A549 (cell line): ENCODE measurements around the gene OSER1.

Experiments used
- CEBPB ChIP-seq, 2 experiments: fragments of >200 bp in 1 of 2; sonication (Bioruptor Twin) in 1 of 2; formaldehyde crosslinking in 1 of 2; IDR thresholded peaks; 2 replicates each; pipeline ENCODE4 v1.6.1; 2012 to 2016
- HDAC2 ChIP-seq: fragments of 200-600 bp; sonication (generic); IDR thresholded peaks from 2 replicates; pipeline ENCODE4 v1.6.1; 2016
- JUN ChIP-seq, 2 experiments: fragments of >200 bp; sonication (Bioruptor Twin); formaldehyde crosslinking; IDR thresholded peaks; 2 replicates in 1 of 2; 3 replicates in 1 of 2; pipeline ENCODE4 v1.6.1; 2016 to 2017
- MAFK ChIP-seq: fragments of 450-650 bp; IDR thresholded peaks from 2 replicates; pipeline ENCODE4 v1.6.1; 2014; ENCODE audit not compliant: partially characterized antibody
- PHF8 ChIP-seq: fragments of 200-600 bp; sonication (generic); IDR thresholded peaks from 2 replicates; pipeline ENCODE4 v1.6.1; 2016; ENCODE audit warnings: low read depth, mild to moderate bottlenecking, antibody characterized with exemption, moderate library complexity, borderline replicate concordance
- POLR2A ChIP-seq: IDR thresholded peaks from 2 replicates; pipeline ENCODE4 v1.6.1; 2012; ENCODE audit warnings: mild to moderate bottlenecking, low read length
- RCOR1 ChIP-seq: fragments of 150-350 bp; IDR thresholded peaks from 2 replicates; pipeline ENCODE4 v1.6.1; 2014; ENCODE audit warnings: antibody characterized with exemption, low read length, low read depth
- RFX5 ChIP-seq: fragments of 450-650 bp; IDR thresholded peaks from 2 replicates; pipeline ENCODE4 v1.7.1; 2014; ENCODE audit warnings: antibody characterized with exemption, mild to moderate bottlenecking, moderate library complexity
- SMC3 ChIP-seq: fragments of >200 bp; sonication (Bioruptor Twin); formaldehyde crosslinking; IDR thresholded peaks from 3 replicates; pipeline ENCODE4 v1.6.1; 2018; ENCODE audit warnings: inconsistent platforms
- TF ChIP-seq, protein P1 (sequence below): fragments of >200 bp; sonication (Bioruptor Twin); formaldehyde crosslinking; IDR thresholded peaks from 3 replicates; pipeline ENCODE4 v1.5.1; 2016
- TF ChIP-seq, protein P2 (sequence below): IDR thresholded peaks from 2 replicates; pipeline ENCODE4 v1.6.1; 2012

DNA sequence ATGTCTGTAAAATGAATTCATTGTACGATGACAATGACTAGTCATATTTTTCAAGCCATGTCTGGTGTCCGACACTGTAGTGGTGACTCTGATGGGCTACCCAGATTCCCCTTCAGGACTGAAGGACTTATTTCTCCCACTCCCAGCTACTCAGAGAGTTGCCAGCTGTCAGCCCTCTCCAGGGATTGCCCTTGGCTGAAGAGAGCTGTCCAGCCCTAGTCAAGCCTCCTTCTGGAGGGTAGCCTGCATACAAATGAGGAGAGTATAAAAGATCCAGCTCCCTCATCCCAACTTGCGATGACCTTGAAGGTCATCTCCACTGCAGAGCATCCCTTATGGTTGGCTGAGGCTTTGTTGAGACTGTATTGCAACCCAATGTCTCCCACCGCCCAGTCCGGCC is 53.5 kb downstream of the OSER1 start:
- TF ChIP-seq RCOR1 (no peak), POLR2A (no peak), JUN (IDR thresholded peaks at IDR 0.05) (no peak), PHF8 (no peak), CEBPB (IDR thresholded peaks at IDR 0.05) (no peak), SMC3 (no peak), HDAC2 (no peak), RFX5 (no peak), MAFK (no peak)
- TF ChIP-seq, protein P1, sequence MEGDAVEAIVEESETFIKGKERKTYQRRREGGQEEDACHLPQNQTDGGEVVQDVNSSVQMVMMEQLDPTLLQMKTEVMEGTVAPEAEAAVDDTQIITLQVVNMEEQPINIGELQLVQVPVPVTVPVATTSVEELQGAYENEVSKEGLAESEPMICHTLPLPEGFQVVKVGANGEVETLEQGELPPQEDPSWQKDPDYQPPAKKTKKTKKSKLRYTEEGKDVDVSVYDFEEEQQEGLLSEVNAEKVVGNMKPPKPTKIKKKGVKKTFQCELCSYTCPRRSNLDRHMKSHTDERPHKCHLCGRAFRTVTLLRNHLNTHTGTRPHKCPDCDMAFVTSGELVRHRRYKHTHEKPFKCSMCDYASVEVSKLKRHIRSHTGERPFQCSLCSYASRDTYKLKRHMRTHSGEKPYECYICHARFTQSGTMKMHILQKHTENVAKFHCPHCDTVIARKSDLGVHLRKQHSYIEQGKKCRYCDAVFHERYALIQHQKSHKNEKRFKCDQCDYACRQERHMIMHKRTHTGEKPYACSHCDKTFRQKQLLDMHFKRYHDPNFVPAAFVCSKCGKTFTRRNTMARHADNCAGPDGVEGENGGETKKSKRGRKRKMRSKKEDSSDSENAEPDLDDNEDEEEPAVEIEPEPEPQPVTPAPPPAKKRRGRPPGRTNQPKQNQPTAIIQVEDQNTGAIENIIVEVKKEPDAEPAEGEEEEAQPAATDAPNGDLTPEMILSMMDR: no peak
- TF ChIP-seq, protein P2, sequence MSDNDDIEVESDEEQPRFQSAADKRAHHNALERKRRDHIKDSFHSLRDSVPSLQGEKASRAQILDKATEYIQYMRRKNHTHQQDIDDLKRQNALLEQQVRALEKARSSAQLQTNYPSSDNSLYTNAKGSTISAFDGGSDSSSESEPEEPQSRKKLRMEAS: no peak
